Gastrocnemius medialis (tissue), 4 donors: ENCODE results near the gene EFS. TPM values are rescaled to one million over a fixed set of nuclear protein-coding genes. Genes with fewer than 3 reads are reported as not detected.

Experiments used
- ATAC-seq, 2 donors: fragments of 150-250 bp; one replicate each; pipeline ENCODE4 v1.9.1; 2016
- DNase-seq, 2 donors: peaks; one replicate each; pipeline ENCODE4 v3.0.0-alpha.2; 2019
- H3K27ac ChIP-seq, 4 donors: fragments of 200-600 bp; sonication (generic); 1 replicate in 1 of 4; 2 replicates in 3 of 4; pipeline ENCODE4 v1.5.1; 2016 to 2018; ENCODE audit warnings: mild to moderate bottlenecking in 2 of 4, moderate library complexity in 1 of 4
- H3K27me3 ChIP-seq, 3 donors: fragments of 200-600 bp; sonication (generic) in 2 of 3; 1 replicate in 1 of 3; 2 replicates in 2 of 3; pipeline versions ENCODE4 v1.5.1 to v1.6.0; 2016 to 2019; ENCODE audit warnings: mild to moderate bottlenecking in 1 of 3, moderate library complexity in 1 of 3
- H3K36me3 ChIP-seq, 2 donors: fragments of 200-600 bp; sonication (generic) in 1 of 2; one replicate each; pipeline ENCODE4 v1.5.1; 2017 to 2018
- H3K4me1 ChIP-seq, 2 donors: fragments of 200-600 bp; sonication (generic) in 1 of 2; one replicate each; pipeline ENCODE4 v1.5.1; 2016 to 2017; ENCODE audit warnings: mild to moderate bottlenecking in 2 of 2
- H3K4me3 ChIP-seq, 4 donors: fragments of 200-600 bp; sonication (generic) in 3 of 4; 1 replicate in 1 of 4; 2 replicates in 3 of 4; pipeline ENCODE4 v1.5.1; 2016 to 2019; ENCODE audit warnings: mild to moderate bottlenecking in 2 of 4
- H3K9me3 ChIP-seq, 3 donors: fragments of 200-600 bp; sonication (generic) in 2 of 3; 1 replicate in 1 of 3; 2 replicates in 2 of 3; pipeline ENCODE4 v1.5.1; 2016 to 2019
- CTCF ChIP-seq, 5 experiments: fragments of 450-650 bp in 3 of 5; fragments of 200-600 bp in 2 of 5; sonication (generic) in 2 of 5; IDR thresholded peaks in 4 of 5; conservative IDR thresholded peaks in 1 of 5; 1 replicate in 4 of 5; 2 replicates in 1 of 5; pipeline ENCODE4 v1.5.1; 2016 to 2019; ENCODE audit warnings: antibody characterized with exemption in 5 of 5, mild to moderate bottlenecking in 3 of 5, moderate library complexity in 3 of 5
- POLR2A ChIP-seq, 2 donors: fragments of 450-650 bp; IDR thresholded peaks; one replicate each; pipeline ENCODE4 v1.6.1; 2017; ENCODE audit warnings: antibody characterized with exemption in 2 of 2, mild to moderate bottlenecking in 2 of 2, moderate library complexity in 2 of 2
- in situ Hi-C, 4 donors: fragments of 200-750 bp; cut with MboI; loops; one replicate each; pipeline versions ENCODE4 v1.15.0 to v1.8.0; 2017; ENCODE audit warnings: low sequenced_read_pairs in 4 of 4
- intact Hi-C: fragments of 100-400 bp; cut with DNase I; formaldehyde crosslinking; loops from one replicate; pipeline ENCODE4 v1.15.1; 2023; ENCODE audit warnings: low total_unique reads
- total RNA-seq, 4 donors: library from RNA; depleted of rRNA; stranded (reverse); fragments of >200 nt; gene quantifications; one replicate each; pipeline versions ENCODE4 v1.1.0 to v1.2.3, GENCODE V29; 2016

The EFS gene
- total RNA-seq, 4 donors from 2014 or later: 0.31 to 4.1 (median 1.6) TPM

DNA sequence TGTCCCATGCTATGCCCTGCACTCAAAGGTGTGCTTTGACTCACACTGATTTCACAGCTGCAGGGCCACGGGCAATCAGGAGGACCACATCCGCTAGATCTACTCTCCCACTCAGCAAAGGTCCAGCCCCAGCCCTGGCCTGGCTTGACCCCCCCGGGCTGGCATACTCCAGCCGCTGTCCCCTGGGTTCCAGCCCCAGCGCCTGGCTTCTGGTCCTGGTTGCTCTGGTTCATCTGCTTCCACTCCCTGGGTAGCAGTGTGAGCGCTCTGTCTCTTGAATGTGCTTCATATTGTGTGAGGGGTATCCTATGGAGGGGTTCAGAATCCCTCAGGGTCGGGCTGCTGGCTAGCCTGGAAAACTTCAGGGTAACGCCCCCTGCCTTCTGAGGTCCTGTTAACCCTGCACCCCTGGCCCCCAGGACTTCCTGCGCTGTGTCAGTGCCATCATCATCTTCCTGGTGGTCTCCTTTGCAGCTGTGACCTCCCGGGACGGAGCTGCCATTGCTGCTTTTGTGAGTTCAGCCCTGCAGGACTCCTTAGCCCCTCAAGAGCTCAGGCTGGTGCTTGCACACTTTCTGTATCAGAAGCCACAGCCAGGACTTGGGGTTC, 13.7 kb upstream of the EFS start:
- Histone ChIP-seq H3K9me3 (no peaks in the 10 kb centered on the region), H3K27me3 (no peaks in the 10 kb centered on the region), H3K4me1 (no peaks in the 10 kb centered on the region), H3K36me3 (peaks cover 0 to 6% of the 10 kb centered on the region in 2 donors), H3K27ac (no peak overlapping the region), H3K4me3 (no peak overlapping the region)
- DNase-seq (peak in 1 of 2 donors; percentile 56), ATAC-seq (peak in 1 of 2 donors; percentile 5)
- TF ChIP-seq POLR2A (IDR thresholded peaks at IDR 0.05): no peak
- TF ChIP-seq CTCF (IDR thresholded peaks at IDR 0.05 in 4 of 5, conservative IDR thresholded peaks at IDR 0.05 in 1 of 5): no peak
- in situ Hi-C loops: loop anchor here in 1 of 4 donors (10.0 kb wide), 1 partner anchor 114 kb away; no protein-coding TSS in a partner anchor
- intact Hi-C loops: loop anchor here (5.0 kb wide), 1 partner anchor 111 kb away; no protein-coding TSS in a partner anchor

DNA sequence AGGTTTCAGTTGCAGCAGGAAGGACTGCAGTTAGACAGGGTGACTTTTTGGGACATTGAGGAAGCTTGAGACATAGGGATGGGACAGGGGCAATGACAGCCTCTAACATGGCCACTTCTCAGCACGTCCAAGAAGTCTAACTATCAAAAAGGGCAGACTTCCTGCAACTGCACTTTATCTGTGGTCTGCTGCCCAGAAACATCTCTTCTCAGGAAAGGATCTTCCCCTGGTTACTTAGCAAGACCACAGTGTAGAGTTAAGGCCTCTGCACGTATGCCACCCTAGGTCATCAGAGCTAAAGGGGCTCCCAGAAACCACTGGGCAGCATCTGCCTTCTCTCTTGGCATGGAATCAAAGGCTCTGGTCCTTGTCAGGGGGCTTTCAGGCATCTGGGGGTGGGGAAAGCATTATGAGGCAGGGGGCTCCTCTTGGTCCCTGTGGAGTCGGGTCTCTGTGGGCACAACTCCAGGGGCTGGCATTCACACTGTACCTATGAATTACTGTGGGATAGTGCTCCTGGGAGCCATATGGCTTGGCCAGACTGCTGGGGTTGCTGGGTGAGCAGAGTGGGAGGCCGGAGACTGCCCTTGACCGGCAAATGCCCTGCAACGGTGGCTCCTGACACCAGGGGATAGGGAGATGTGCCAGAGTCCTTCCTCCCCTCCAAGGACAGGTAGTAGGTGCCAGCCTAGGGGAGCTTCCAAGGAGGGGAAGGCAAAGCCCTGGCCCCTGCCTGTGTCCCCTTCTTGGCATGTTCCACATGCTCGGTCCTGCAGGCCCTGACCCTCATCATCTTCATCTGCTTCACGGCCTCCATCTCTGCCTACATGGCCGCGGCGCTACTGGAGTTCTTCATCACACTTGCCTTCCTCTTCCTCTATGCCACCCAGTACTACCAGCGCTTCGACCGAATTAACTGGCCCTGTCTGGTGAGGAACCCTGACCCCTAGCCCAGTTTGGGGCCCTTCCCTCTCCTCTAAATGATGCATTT, 12.9 kb upstream of the EFS start:
- Histone ChIP-seq H3K9me3 (no peaks in the 10 kb centered on the region), H3K4me1 (no peaks in the 10 kb centered on the region), H3K36me3 (peaks cover 0 to 6% of the 10 kb centered on the region in 2 donors), H3K27ac (peak overlapping the region in 1 of 4 donors; percentile 48), H3K4me3 (no peak overlapping the region), H3K27me3 (no peaks in the 10 kb centered on the region)
- intact Hi-C loops: loop anchor here (5.0 kb wide), 1 partner anchor 111 kb away; no protein-coding TSS in a partner anchor
- TF ChIP-seq POLR2A (IDR thresholded peaks at IDR 0.05) (no peak), CTCF (IDR thresholded peaks at IDR 0.05 in 4 of 5, conservative IDR thresholded peaks at IDR 0.05 in 1 of 5) (no peak)
- DNase-seq: peak in 1 of 2 donors; percentile 58
- peak in 1 of 2 donors; percentile 3 for ATAC-seq
- in situ Hi-C loops: loop anchor here in 1 of 4 donors (10.0 kb wide), 1 partner anchor 113 kb away; no protein-coding TSS in a partner anchor

GRCh38 chr14:23377198-23377550, 12.2 kb upstream of the EFS start:
- peak overlapping the region in 1 of 4 donors; percentile 48 for H3K27ac ChIP-seq
- no peaks in the 10 kb centered on the region for H3K9me3 ChIP-seq
- H3K4me1 ChIP-seq: no peaks in the 10 kb centered on the region
- no peak for TF ChIP-seq POLR2A (IDR thresholded peaks at IDR 0.05)
- TF ChIP-seq CTCF (IDR thresholded peaks at IDR 0.05 in 4 of 5, conservative IDR thresholded peaks at IDR 0.05 in 1 of 5): no peak
- no peak for DNase-seq
- intact Hi-C loops (loop anchor here (5.0 kb wide), 1 partner anchor 110 kb away; no protein-coding TSS in a partner anchor), in situ Hi-C loops (loop anchor here in 1 of 4 donors (10.0 kb wide), 1 partner anchor 112 kb away; no protein-coding TSS in a partner anchor)
- peaks cover 0 to 6% of the 10 kb centered on the region in 2 donors for H3K36me3 ChIP-seq
- H3K27me3 ChIP-seq: no peaks in the 10 kb centered on the region
- ATAC-seq: no peak
- no peak overlapping the region for H3K4me3 ChIP-seq

- ATAC-seq (peak in 1 of 2 donors; percentile 26), DNase-seq (no peak)
- peak within 1 kb of the TSS in 1 of 4 donors; percentile 48 for H3K27ac ChIP-seq
- H3K36me3 ChIP-seq: peaks cover 0 to 6% of the 10 kb centered on the region in 2 donors
- in situ Hi-C loops (loop anchor here in 1 of 4 donors (10.0 kb wide), 1 partner anchor 112 kb away; no protein-coding TSS in a partner anchor), intact Hi-C loops (loop anchor here (5.0 kb wide), 1 partner anchor 109 kb away; no protein-coding TSS in a partner anchor)
- TF ChIP-seq CTCF (IDR thresholded peaks at IDR 0.05 in 4 of 5, conservative IDR thresholded peaks at IDR 0.05 in 1 of 5) (no peak), POLR2A (IDR thresholded peaks at IDR 0.05) (no peak)
- H3K4me3 ChIP-seq: no peak within 1 kb of the TSS
- no peaks in the 10 kb centered on the region for H3K4me1 ChIP-seq
- no peaks in the 10 kb centered on the region for H3K9me3 ChIP-seq
- H3K27me3 ChIP-seq: no peaks in the 10 kb centered on the region
These were observed 11.7 kb upstream of the EFS start, which contains the start of gene CMTM5 for GRCh38 chr14:23376482-23377197. Gene CMTM5, plus strand, starts transcription at chr14:23377046. Its CDS starts 206 bp downstream, at chr14:23377252.
